NCI-H774 (cell line): ENCODE data around the gene ZNF606.
"Not testable (repeated sequence)": the region's sequence is repeated elsewhere in the genome, so short reads cannot be mapped to it uniquely, and the experiment has no call there.

Source experiments
- DNase-seq: peaks from one replicate; lab custom pipeline; 2025; lab: John Stamatoyannopoulos, UW

Gene ZNF606

GRCh38 chr19:58010507-58010906, 7.9 kb upstream of the ZNF606 start:
- no peak for DNase-seq

GRCh38 chr19:58009666-58010301, 7.2 kb upstream of the ZNF606 start:
- no peak for DNase-seq

- no peak for DNase-seq
These were observed 6.7 kb upstream of the ZNF606 start for GRCh38 chr19:58009301-58009665.

- DNase-seq, result not testable (repeated sequence)
These were observed 6.3 kb upstream of the ZNF606 start for GRCh38 chr19:58008877-58009276.

- no peak for DNase-seq
These were observed 4.7 kb upstream of the ZNF606 start for GRCh38 chr19:58007285-58007684.

GRCh38 chr19:58003174-58003828, 681 bp upstream of the ZNF606 start:
- DNase-seq, result no peak

GRCh38 chr19:58001895-58002369, 688 bp downstream of the ZNF606 start:
- DNase-seq, result no peak

- DNase-seq, result no peak
These were observed 1.9 kb downstream of the ZNF606 start for GRCh38 chr19:58000677-58001076.

GRCh38 chr19:57992841-57993240, 9.8 kb downstream of the ZNF606 start:
- DNase-seq, result no peak

GRCh38 chr19:57978586-57979289, 23.9 kb downstream of the ZNF606 start:
- no peak for DNase-seq

GRCh38 chr19:57974434-57974833, 28.2 kb downstream of the ZNF606 start, which contains the start of gene C19orf18:
TSS of gene C19orf18 (minus strand) at chr19:57974534. CDS start at chr19:57974432, 102 bp downstream.
- no peak for DNase-seq

- no peak for DNase-seq
These were observed 37.9 kb downstream of the ZNF606 start for GRCh38 chr19:57964761-57965160.

- no peak for DNase-seq
These were observed 40.8 kb downstream of the ZNF606 start for GRCh38 chr19:57961785-57962184.

GRCh38 chr19:57954996-57955395, 47.6 kb downstream of the ZNF606 start:
- no peak for DNase-seq

- DNase-seq, result no peak
These were observed 52.9 kb downstream of the ZNF606 start for GRCh38 chr19:57949702-57950101.

GRCh38 chr19:57949296-57949695, 53.3 kb downstream of the ZNF606 start:
- no peak for DNase-seq

- peak; percentile 91 for DNase-seq
These were observed 55.0 kb downstream of the ZNF606 start, which contains the start of gene ZNF256 for GRCh38 chr19:57947419-57948134. TSS of gene ZNF256 (minus strand) at chr19:57947706. CDS start at chr19:57947474, 232 bp downstream.

GRCh38 chr19:57947088-57947418, 55.6 kb downstream of the ZNF606 start:
- no peak for DNase-seq

GRCh38 chr19:57946316-57946715, 56.3 kb downstream of the ZNF606 start:
- no peak for DNase-seq

GRCh38 chr19:57941593-57941992, 61.0 kb downstream of the ZNF606 start:
- no peak for DNase-seq

- DNase-seq, result no peak
These were observed 66.9 kb downstream of the ZNF606 start for GRCh38 chr19:57935731-57936130.
